ENCODE data around the gene SYVN1.

SYVN1 gene

DNA sequence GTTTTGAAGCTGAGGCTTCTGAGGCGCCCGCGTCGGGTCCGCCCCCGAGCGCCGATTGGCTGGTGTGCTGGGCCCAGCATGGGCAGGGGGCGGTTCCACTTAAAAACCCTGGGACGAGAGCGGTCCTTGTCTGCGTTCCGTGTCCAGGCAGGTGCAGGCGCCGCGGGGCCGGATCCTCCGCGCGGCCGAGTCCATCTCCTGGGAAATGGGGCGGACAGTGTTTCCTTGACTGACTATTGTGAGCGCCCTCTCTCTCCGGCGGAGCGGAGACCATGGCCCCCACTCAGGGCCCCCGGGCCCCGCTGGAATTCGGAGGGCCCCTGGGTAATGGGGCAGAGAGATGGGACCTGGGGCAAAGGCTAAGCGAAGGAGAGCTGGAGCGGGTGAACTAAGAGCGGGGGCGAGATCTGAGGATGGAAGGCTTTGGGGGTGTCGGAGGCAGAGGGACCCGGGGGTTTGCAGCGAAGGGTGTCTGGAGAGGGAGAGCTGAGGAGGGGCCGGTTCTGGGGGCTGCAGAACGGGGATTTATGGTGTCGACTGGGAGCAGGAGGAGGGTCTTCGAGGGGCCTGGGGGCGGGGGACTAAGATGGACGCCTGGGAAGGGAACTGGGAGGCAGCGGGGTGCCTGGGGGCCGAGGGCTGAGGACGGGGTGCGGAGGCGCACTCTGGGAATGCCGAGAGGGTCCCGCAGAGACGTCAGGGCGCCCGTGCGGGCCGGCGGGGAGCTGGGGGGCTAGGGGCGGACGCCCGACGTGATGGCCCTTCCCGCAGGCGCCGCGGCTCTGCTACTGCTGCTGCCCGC is 22.4 kb downstream of the SYVN1 start, which contains the start of gene TM7SF2:
Gene TM7SF2, plus strand, starts transcription at position 129 of the 802 bp plus-strand sequence. Its CDS starts 144 bp downstream, at position 273.
- DNase-seq = peak; percentile 88

DNA sequence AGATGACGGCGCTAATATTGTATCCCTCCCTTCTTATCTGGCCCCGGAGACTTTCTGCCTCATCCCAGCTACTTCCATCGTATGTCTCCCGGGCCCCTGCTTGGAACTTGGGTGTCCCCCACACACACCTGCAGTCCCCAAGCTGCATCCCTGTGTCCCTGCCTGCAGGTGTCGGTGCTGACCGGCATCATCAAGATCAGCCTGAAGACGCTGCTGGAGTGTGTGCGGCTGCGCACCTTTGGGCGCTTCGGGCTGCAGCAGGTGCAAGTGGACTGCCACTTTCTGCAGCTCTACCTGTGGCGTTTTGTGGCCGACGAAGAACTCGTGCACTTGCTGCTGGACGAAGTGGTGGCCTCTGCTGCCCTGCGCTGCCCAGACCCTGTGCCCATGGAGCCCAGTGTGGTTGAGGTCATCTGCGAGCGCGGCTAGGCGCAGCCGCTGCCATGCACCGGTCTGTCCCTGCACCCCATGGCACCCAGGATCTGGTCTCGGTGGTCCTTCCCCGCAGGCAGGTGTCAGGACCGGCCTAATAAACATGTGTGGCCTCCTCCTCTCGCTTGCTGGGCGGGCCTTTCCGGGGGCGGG is 23.1 kb downstream of the SYVN1 start:
- no peak for DNase-seq

- DNase-seq = peak; percentile 43 to 76
These were observed 23.9 kb downstream of the SYVN1 start for GRCh38 chr11:65110354-65110861.

DNA sequence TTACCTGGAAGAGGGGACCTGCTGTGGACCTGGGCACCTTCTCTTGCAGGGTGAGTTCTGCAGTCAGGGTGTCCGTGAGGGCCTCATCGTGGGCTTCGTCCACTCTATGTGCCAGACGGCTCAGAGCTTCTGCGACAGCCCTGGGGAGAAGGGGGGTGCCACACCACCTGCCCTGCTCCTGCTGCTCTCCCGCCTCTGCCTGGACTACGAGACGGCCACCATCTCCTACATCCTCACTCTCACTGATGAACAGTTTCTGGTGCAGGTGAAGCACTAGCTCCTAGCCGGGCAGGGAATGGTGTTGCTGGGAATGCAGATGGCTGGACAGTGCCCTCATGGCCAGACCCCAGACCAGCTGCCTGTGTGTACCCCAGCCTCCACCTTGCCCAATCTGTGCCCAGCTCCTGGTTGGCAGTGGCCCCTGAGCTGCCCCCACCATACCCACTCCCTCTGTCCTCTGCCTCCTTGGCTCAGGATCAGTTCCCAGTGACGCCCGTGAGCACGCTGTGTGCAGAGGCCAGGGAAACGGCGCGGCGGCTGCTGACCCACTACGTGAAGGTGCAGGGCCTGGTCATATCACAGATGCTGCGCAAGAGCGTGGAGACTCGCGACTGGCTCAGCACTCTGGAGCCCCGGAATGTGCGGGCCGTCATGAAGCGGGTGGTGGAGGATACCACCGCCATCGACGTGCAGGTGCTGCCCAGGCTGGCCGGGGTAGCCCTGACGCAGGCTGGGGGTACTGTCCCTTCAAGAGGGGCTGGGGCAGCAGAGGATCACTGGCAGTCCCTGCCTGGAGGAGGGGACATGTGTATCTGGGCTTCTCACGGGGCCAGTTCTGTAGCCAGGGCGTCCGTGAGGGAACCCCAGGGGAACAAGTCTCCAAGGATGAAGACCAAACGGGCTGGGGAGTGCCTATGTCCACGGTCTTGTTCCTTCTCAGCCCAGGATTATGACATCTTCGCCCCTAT is 24.8 kb downstream of the SYVN1 start:
- DNase-seq = no peak

- DNase-seq = no peak
These were observed 25.7 kb downstream of the SYVN1 start for GRCh38 chr11:65108469-65109123.

- DNase-seq = no peak
These were observed 26.4 kb downstream of the SYVN1 start for GRCh38 chr11:65107751-65108468.

- DNase-seq = no peak
These were observed 27.2 kb downstream of the SYVN1 start for GRCh38 chr11:65107078-65107477.

DNA sequence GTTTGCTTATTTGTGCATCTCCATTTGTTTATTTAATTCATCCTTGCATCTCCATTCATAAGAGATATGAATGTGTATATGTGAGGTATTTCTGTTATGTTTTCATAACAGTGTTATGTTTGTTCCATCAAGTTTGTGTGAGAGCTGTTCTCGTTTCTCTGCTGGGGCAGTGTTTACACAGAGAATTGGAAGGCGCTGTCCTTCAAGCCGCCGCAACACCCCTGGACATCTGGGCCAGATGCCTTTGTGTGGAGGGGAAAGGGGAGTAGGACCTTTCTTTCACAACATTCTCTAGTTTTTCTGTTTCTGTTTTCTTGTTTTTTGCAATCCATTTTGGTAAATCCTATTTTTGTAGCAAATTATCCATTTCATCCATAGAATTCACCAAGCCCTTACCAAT is 29.7 kb downstream of the SYVN1 start:
- no peak for DNase-seq

DNA sequence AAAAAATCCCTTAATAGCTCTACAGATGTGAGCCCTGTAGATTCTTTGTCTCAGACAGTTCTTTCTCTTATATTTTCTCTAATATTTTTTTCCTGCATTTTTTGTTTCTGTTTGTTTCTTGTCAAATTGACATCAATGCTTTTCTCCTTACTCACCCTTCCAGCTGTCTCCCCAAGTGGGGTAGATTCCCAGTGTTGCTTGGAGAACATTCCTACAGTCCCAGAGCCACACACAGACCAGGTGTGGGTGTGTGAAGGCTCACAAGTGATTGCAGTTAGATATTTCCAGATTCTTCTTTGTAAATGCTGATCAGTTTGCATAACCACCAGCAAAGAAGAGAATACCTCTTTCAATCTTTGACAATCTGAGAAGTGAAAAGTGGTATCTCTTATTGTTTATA is 30.8 kb downstream of the SYVN1 start:
- DNase-seq = no peak

GRCh38 chr11:65102142-65103095 is 31.9 kb downstream of the SYVN1 start:
- DNase-seq = no peak

- DNase-seq = no peak
These were observed 33.5 kb downstream of the SYVN1 start for GRCh38 chr11:65100674-65101350.

- no peak for DNase-seq
These were observed 37.4 kb downstream of the SYVN1 start for GRCh38 chr11:65096926-65097325.

GRCh38 chr11:65095974-65096806 is 38.1 kb downstream of the SYVN1 start, which contains the start of gene VPS51:
VPS51 (plus strand) TSS chr11:65096214; CDS start chr11:65096251, 37 bp downstream.
- DNase-seq = peak; percentile 71 to 85

DNA sequence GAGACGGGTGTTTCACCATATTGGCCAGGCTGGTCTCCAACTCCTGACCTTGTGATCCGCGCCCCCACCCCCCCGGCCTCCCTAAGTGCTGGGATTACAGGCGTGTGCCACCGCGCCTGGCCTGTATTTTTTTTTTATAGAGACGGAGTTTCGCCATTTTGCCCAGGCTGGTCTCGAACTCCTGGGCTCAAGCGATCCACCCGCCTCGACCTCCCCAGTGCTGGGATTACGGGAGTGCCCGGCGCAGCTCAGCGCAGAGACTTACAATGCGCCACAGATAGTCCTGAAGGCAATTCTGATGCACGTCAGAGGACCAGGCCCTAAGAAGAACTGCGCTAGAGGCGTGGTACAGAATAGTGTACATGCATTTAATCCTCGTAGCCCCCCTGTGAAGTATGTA is 38.9 kb downstream of the SYVN1 start:
- DNase-seq = no peak

DNA sequence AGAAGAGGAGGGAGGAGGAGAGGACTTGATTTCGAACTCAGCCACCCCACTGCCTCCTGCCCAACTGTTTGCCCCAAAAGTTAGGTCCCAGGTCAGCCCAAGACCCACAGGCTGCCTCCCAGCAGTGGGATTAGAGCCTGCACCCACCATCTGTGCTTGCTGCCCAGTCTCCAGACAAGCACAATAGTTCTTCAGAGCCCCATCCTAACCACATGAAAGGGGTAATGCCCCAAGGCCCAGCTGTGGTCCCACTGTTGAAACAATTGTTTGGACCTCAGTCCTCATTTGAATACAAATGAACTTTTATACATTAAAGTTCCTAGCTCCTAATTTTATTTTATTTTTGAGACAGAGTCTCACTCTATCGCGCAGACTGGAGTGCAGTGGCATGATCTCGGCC is 43.7 kb downstream of the SYVN1 start:
- DNase-seq = no peak

GRCh38 chr11:65089621-65090020 is 44.7 kb downstream of the SYVN1 start:
- DNase-seq = no peak

- DNase-seq = no peak
These were observed 46.5 kb downstream of the SYVN1 start for GRCh38 chr11:65087827-65088226.

DNA sequence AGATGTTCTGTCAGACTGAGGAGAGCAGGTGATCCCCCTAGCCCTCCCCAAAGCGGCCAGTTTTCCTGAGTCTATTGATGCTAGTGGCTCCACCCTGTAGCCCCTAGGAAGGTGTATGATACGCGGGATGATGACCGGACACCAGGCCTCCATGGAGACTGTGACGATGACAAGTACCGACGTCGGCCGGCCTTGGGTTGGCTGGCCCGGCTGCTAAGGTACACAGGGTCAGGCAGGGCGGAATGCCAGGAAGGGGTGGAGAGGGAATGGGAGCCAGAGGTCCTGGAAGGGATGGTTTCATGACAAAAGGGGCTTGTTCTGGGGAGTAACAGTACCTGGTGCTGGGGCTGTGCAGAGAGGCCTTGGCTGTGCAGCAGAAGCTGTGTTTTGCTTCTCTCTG is 47.1 kb downstream of the SYVN1 start:
- no peak for DNase-seq

- DNase-seq = no peak
These were observed 47.5 kb downstream of the SYVN1 start for GRCh38 chr11:65086809-65087208.
